RWPE2 (cell line): ENCODE results near the gene SPATA20.

Source experiments
- ATAC-seq: fragments of 200-7000 bp; cut with Tn5 transposase; 3 replicates; pipeline ENCODE4 v1.9.1; 2021; ENCODE audit warnings: low read depth
- DNase-seq: peaks from one replicate; pipeline ENCODE4 v3.0.0-alpha.2; 2020; ENCODE audit warnings: low spot score
- H3K27ac ChIP-seq: fragments of 450-650 bp; 2 replicates; pipeline ENCODE4 v1.5.1; 2017; ENCODE audit warnings: mild to moderate bottlenecking; ENCODE audit not compliant: poor library complexity, severe bottlenecking
- H3K27me3 ChIP-seq: fragments of 250-450 bp; sonication (Bioruptor Pico); 2 replicates; pipeline ENCODE4 v1.5.1; 2021; ENCODE audit warnings: mild to moderate bottlenecking, moderate library complexity; ENCODE audit not compliant: insufficient read depth, poor library complexity, severe bottlenecking
- H3K36me3 ChIP-seq: fragments of 250-450 bp; sonication (Bioruptor Pico); 2 replicates; pipeline ENCODE4 v1.5.1; 2020; ENCODE audit warnings: low read depth, mild to moderate bottlenecking, moderate library complexity
- H3K4me1 ChIP-seq: fragments of 250-450 bp; sonication (Bioruptor Pico); 2 replicates; pipeline ENCODE4 v1.5.1; 2021; ENCODE audit warnings: mild to moderate bottlenecking, moderate library complexity; ENCODE audit not compliant: insufficient read depth, poor library complexity, severe bottlenecking
- H3K4me3 ChIP-seq: fragments of 250-450 bp; sonication (Bioruptor Pico); 2 replicates; pipeline ENCODE4 v1.5.1; 2021; ENCODE audit warnings: mild to moderate bottlenecking, moderate library complexity; ENCODE audit not compliant: severe bottlenecking
- H3K9me3 ChIP-seq: fragments of 250-450 bp; sonication (Bioruptor Pico); 2 replicates; pipeline ENCODE4 v1.5.1; 2021; ENCODE audit warnings: mild to moderate bottlenecking, moderate library complexity; ENCODE audit not compliant: severe bottlenecking
- TF ChIP-seq, protein P1 (sequence below): fragments of 450-650 bp; IDR thresholded peaks from one replicate; pipeline ENCODE4 v1.5.1; 2017; ENCODE audit warnings: mild to moderate bottlenecking, moderate library complexity; ENCODE audit not compliant: poor library complexity, severe bottlenecking

Gene SPATA20

GRCh38 chr17:50566886-50567285, 19.9 kb downstream of the SPATA20 start:
- Histone ChIP-seq H3K27me3 (peaks cover 18% of the 10 kb centered on the region), H3K27ac (no peak overlapping the region), H3K4me1 (no peaks in the 10 kb centered on the region), H3K9me3 (no peaks in the 10 kb centered on the region), H3K36me3 (no peaks in the 10 kb centered on the region), H3K4me3 (no peak overlapping the region)
- TF ChIP-seq, protein P1, sequence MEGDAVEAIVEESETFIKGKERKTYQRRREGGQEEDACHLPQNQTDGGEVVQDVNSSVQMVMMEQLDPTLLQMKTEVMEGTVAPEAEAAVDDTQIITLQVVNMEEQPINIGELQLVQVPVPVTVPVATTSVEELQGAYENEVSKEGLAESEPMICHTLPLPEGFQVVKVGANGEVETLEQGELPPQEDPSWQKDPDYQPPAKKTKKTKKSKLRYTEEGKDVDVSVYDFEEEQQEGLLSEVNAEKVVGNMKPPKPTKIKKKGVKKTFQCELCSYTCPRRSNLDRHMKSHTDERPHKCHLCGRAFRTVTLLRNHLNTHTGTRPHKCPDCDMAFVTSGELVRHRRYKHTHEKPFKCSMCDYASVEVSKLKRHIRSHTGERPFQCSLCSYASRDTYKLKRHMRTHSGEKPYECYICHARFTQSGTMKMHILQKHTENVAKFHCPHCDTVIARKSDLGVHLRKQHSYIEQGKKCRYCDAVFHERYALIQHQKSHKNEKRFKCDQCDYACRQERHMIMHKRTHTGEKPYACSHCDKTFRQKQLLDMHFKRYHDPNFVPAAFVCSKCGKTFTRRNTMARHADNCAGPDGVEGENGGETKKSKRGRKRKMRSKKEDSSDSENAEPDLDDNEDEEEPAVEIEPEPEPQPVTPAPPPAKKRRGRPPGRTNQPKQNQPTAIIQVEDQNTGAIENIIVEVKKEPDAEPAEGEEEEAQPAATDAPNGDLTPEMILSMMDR: no peak
- no peak for ATAC-seq
- DNase-seq: no peak

DNA sequence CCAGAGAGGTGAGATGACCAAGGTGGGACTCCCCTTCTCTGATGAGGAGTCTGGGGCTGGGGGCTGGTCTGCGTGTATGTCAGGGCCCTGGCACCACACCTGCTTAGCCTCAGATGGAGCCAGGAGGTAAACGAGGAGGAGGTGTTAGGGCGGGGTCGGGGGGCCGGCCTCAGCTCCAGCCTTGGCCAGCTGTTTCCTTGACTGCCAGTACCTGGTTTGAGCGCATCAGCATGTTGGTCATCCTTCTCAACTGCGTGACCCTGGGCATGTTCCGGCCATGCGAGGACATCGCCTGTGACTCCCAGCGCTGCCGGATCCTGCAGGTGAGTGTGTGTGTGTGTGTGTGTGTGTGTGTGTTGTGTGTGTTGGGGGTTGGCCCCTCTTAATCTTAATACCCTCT, 21.7 kb downstream of the SPATA20 start:
- H3K4me3 ChIP-seq: no peak overlapping the region
- no peaks in the 10 kb centered on the region for H3K4me1 ChIP-seq
- DNase-seq (no peak), ATAC-seq (no peak)
- H3K27ac ChIP-seq: no peak overlapping the region
- TF ChIP-seq, protein P1: no peak
- no peaks in the 10 kb centered on the region for H3K9me3 ChIP-seq
- peaks cover 3% of the 10 kb centered on the region for H3K27me3 ChIP-seq
- H3K36me3 ChIP-seq: no peaks in the 10 kb centered on the region

GRCh38 chr17:50569592-50569991, 22.6 kb downstream of the SPATA20 start:
- H3K4me3 ChIP-seq: no peak overlapping the region
- no peaks in the 10 kb centered on the region for H3K9me3 ChIP-seq
- no peaks in the 10 kb centered on the region for H3K36me3 ChIP-seq
- TF ChIP-seq, protein P1: no peak
- H3K27ac ChIP-seq: no peak overlapping the region
- no peaks in the 10 kb centered on the region for H3K27me3 ChIP-seq
- no peaks in the 10 kb centered on the region for H3K4me1 ChIP-seq
- ATAC-seq: no peak
- no peak for DNase-seq

DNA sequence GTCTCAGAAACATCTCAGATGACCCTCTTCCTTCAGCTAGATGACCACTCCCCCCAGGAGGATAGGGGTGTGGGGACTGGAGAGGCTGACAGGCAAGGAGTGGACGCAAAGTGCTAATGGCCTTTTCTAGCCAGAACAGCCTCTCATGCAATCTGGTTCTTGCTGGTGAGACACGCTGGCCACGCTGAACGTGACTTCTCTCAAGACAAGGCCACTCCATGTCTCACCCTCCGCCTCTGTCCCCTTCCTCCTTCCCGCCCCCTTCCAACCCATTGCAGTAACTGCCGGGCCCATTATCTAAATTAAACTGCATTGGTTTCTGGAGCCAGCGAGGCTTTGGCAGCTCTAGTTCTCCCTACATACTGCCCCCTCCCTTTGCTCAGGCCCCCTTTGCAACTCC, 23.1 kb downstream of the SPATA20 start:
- TF ChIP-seq, protein P1: no peak
- H3K4me3 ChIP-seq: no peak overlapping the region
- H3K27me3 ChIP-seq: no peaks in the 10 kb centered on the region
- DNase-seq (no peak), ATAC-seq (no peak)
- no peaks in the 10 kb centered on the region for H3K36me3 ChIP-seq
- no peaks in the 10 kb centered on the region for H3K4me1 ChIP-seq
- H3K27ac ChIP-seq: no peak overlapping the region
- H3K9me3 ChIP-seq: no peaks in the 10 kb centered on the region

DNA sequence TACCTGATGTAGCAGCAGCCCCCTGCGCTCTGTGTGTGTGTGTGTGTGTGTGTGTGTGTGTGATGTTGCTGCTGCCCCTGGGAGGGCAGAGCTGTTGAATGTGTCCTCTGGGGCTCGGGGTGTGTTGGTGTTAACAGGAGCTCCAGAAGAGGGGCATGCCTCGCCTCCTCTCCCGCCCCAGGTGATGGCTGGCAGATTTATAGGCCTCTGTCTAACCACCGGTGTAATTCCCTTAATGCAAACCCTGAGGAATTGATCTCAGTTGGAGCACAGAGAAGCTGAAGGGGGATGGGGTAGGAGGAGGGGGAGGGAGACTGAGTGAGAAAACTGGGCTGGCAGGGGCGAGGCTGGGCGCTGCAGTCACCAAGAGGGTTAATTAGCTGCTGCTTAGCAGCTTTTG, 23.6 kb downstream of the SPATA20 start:
- no peak for ATAC-seq
- no peaks in the 10 kb centered on the region for H3K36me3 ChIP-seq
- no peaks in the 10 kb centered on the region for H3K27me3 ChIP-seq
- H3K27ac ChIP-seq: no peak overlapping the region
- no peaks in the 10 kb centered on the region for H3K9me3 ChIP-seq
- TF ChIP-seq, protein P1: no peak
- H3K4me3 ChIP-seq: no peak overlapping the region
- no peaks in the 10 kb centered on the region for H3K4me1 ChIP-seq
- no peak for DNase-seq
